CD4-positive, alpha-beta T cell treated with Interleukin-4 for 1 hour (primary cell): ENCODE data around the gene MACROD2.

Experiments used
- DNase-seq, 2 donors: peaks; one replicate each; pipeline ENCODE4 v3.0.0-alpha.2; 2020 to 2022

MACROD2 gene

DNA sequence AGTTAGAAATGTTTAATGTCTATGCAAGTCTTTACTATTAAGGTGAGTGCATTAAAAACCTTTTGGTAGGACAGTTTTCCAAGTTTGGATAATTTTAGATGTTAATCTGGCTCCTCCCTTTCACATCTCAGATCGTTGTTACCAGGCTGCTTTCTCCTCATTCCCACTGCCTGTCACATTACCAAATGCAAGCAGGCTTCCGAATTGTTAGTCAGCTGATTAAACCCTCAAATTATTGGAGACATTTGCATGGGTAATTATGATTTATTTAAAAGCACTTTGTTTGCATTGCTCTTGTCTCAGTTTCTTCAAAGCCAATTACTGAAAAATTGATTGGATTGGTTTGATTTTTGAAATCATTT is 1761.4 kb downstream of the MACROD2 start:
- no peak for DNase-seq

DNA sequence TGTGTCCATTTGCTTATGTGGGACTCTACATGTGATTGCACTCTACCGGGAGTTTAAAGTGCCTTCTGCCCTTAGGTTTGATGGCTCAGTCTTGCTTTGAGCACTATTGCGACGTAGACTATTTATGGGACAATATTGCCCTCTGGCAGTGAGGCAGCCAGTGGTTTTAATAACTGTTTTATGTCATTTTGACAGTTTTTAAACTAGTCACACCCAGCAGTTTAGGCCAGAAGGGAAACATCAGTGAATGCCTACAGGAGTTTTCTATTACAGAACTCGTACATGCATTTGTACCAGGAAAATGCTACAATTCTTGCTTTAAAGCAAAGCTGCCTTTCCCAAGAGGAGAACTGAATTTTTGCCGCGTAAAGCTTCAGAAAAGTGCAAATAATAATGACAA is 1764.3 kb downstream of the MACROD2 start:
- DNase-seq: no peak

DNA sequence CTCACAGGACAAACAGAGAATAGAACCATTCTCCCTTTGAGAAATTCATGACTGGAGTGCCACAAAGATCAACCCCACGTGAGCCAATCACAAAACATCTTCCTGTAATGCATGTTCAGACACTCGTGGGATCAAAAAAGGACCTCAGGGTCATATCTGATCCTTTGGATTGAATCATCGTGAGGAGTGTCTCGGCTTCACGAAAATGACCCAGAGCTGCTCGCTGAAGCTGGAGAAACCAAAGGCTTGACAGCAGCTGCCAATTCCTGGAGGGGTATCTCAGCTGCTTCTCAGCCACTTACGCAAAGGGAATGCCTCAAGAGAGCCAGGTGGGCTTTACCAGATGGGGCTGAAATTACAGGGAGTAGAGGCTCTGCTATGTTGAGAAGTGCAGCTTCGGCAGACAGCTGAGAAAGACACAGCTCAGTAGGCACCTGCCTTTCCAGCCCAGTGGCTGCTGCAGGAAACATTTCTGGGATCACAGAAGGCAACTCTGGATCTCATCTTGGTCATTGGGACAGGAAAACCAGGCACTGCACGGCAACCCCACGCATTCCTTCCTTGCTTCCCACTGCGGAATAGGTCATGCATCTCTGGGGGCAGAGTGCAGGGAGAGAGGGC is 1764.8 kb downstream of the MACROD2 start:
- DNase-seq: no peak

DNA sequence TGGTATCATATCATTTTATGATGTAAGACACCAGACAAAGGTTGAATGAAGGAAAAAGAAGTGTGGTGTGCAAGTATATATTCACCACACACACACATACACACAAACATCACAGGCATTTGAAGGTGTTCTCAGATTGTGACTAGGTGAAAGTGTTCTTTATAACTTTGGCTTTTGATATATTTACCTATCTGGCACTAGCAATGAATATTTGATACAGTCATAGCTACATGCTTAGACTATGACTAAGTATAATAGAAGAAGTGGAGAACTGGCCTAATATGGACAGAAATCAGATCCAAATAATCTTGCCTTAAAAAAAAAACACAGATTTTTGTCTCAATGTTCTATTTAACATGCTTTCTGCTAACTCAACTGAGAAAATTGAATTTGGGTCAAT is 1768.0 kb downstream of the MACROD2 start:
- no peak for DNase-seq

DNA sequence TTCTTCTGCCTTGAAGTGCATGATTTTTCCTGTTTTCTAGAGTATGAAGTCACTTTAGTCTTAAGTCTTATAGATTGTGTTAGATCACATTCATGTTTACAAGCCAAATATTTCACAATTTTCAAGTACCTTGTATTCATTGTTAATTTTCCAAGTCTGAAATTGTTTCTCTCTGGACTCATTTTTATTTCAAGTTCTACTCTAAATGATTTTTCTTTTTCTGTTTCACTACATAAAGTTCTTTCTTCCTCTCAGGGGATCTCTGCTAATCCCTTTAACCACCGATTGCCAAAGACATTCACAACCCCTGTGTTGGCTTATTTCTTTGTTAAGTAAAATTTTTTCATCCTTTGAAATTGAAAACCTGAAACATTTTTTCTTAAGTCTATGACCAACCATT is 1772.3 kb downstream of the MACROD2 start:
- no peak for DNase-seq

DNA sequence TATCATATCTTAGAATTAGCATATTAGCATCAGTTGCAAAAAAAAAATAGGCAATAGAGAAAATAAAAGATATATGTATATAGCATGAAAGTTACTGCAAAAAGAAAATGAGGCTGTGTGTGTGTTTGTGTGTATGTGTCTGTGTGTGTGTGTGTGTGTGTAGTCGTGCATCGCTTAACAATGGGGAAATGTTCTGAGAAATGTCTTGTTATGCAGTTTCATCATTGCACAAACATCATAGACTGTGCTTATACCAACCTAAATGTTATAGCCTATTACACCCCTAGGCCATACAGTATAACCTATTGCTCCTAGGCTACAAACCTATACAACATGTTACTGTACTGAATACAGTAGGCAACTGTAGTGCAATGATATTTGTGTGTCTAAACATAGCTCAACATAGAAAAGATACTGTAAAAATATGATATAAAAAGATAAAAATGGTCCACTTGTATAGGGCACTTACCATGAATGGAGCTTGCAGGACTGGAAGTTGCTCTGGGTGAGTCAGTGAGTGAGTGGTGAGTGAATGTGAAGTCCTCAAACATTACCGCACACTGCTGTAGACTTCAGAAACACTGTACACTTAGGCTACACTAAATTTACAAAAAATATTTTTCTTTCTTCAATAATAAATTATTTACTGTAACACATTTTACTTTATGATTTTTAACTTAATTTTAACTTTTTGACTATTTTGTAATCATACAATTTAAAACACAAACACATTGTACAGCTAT is 1772.9 kb downstream of the MACROD2 start:
- DNase-seq: no peak

DNA sequence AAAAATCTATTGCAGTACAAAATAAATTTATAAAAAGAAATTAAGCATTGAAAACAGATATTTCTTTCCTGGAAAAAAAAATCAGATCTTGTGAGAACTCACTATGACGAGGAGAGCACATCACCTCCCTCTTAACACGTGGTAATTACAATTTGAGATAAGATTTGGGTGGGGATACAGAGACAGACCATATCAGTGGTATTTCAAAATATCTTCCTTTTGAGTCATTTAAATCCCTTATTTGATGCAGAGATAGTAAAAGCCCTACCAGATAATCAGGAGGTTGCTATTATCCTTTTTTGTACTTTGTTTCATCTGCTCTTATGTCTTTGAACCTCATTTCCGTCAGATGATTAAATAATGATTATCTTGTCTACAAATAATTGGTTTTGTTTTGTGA is 1777.5 kb downstream of the MACROD2 start:
- DNase-seq: no peak

DNA sequence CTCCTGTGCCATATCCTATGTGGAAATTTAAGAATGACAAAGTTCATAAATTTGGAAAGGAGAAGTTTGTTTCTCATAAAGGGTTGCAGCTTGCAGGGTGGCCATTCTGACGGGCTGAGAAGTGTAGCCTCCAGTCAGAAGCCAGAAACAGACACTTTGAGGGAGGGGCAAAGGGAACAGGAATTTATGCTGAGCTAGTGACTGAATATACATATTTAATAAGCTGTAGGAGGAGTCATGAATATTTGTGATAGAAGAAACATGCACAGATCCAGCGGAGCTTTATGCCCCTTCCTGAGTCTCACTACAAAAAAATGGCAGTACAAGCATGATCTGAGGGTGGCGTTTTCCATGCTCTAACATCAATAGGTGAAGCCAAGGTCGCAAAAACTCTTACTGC is 1779.6 kb downstream of the MACROD2 start:
- no peak for DNase-seq

DNA sequence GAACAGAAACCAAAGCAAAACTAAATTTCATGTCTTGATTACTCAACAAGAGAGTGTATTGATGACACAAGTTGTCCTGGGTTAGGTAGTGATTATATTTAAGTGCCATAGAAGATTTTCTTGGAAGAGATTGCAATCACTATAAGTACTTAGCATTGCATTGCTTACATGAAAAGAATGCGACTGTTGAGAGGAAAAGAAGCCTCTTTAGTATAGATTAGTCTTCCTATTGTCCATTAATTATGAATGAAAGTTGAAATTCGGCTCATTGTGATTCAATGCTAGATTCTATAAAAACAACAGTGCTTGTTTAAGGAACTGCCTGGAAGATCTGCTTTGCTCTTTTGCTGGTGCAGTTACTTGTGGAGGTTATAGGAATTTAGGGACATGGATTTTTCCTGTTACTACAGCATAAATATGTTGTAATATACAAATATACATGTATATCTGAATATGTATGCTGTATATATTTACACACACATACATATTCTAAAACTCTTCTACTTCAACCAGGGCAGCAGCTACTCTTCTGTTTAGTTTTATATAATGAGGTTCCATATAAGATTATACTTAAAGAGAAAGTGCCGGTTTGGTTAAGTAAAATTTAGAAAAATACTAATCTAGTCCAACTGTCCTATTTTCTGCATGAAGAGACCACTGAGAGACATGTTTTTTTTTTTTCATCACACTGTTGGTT is 1781.6 kb downstream of the MACROD2 start:
- no peak for DNase-seq

DNA sequence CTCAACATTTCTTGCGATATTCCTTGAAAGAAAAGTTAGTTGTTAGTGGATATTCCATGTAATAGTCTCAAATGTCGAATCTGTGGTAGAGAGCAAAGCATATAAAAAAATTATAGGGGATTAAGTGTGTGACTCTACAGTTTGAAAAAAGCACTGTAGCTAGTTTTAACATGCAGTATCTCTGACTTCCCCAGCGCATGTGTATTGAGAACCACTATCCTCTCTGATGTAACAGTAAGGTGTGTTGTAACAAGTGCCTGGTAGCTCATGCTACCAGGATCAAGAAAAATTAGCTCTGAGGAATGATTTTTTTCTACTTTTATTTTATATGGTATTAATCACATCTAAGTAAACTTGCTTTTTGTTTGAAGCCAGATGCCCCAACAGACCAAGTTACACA is 1788.7 kb downstream of the MACROD2 start:
- no peak for DNase-seq

DNA sequence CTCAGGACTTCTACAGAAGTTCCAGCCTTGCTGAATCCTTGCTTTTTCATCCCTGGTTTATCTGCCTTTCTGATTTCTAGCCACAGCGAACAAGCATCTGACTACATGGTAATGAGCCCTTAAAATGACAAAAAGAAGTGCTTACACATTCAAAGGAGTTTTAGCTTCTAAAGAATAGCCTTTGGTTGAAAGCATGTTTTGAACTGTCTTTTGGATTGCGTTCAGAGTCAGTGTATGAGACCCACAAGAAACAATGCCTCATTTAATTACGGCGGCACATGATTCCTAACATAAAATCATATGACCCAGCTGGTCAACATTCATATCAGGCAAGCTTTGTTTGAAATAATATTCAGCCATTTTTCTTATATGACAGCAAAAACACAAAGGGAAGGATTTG is 1793.8 kb downstream of the MACROD2 start:
- DNase-seq: no peak

DNA sequence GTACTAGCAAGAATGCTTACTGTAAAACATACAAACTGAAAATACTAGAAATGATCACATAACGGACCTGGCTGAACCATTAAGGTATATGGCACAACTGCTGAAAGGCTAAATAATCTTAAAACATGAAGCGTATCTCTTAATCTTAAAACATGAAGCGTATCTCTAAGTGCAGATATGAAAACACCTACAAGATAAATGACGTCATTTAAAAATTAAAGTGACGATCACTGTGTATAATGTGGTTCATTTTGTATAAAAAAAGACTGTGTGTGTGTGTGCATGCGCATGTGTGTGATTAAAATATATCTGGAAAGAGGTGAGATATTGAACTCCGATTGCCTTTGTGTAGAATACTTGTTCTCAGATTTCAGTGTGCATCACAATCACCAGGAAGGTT is 1797.5 kb downstream of the MACROD2 start:
- no peak for DNase-seq

DNA sequence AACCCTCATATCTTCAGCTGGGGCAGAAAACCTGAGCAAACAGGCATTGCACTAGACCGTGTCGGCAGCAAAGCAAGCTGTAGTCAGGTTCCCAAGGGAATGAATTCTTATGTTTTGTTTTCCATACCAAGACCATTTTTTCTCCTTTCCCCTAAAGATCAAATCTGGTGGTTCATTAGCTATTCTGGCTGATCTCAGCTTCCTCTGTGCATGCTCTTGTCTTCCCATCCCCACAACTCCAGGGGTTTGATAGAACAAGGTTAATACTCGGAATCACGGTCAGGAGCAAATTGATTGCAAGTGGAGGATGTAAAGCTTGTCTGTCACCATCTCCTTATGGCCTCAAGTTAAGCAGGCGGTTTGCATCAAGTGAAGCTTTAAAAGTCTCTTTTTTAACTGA is 1799.1 kb downstream of the MACROD2 start:
- no peak for DNase-seq

DNA sequence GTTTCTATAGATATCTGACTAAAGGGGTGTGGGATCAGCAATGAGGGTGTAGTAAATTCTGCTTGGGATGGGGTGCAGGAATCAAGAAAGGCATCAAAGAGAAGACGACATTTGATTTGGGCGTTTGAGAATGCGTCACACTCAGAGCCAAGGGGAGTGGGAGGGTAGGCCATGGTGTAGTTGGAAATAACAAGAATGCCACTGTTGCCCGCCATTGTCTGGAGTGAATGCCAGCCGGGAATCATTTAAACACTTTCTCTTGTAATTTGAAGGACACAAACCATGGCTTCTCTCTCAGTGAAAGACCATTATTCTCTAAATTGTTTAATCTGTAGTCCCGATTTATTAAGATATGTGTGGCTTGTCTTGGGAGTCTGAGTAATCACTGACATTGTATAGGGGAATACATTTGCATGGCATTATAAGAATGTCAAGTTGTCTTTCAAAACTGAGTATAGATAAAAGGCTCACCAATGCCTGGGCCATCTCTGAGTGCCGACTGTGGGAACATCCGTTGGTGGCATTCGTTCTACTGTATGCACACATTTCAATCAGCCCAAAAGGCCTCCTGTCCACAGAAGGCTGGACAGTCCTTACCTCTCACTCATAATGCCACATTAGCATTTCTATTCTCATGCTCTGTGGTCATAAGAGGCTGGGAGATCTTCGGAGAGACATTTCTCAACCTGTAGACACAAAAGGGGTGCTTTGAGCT is 1800.1 kb downstream of the MACROD2 start:
- DNase-seq: no peak

DNA sequence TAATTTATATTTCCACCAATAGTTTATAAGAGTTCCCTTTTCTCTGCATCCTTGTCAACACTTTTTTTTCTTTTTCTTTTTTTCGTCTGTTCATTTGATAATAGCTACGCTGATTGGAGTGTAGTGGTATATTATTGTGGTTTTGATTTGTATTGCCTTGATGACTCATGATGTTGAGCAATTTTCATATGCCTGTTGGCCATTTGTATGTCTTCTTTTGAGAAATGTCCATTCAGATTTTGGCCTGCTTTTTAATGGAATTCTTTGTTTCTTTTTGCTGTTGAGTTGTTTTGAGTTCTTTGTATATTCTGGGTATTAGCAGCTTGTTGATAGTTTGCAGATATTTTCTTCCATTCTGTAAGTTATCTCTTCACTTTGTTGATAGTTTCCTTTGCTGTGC is 1804.6 kb downstream of the MACROD2 start:
- no peak for DNase-seq

DNA sequence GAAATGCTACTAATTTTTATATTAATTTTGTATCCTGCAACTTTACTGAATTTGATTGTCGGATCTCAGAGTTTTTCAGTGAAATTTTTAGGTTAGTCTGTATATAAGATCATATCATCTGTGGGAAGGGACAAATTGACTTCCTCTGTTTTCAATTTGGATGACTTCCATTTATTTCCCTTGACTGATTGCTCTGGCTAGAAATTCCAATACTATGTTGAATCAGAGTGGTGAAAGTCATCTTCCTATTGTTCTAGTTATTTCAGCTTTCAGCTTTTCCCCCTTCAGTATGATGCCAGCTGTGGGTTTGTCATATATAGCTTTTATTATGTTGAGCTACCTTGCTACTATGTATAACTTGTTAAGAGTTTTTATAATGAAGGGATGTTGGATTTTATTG is 1806.7 kb downstream of the MACROD2 start:
- DNase-seq: no peak

DNA sequence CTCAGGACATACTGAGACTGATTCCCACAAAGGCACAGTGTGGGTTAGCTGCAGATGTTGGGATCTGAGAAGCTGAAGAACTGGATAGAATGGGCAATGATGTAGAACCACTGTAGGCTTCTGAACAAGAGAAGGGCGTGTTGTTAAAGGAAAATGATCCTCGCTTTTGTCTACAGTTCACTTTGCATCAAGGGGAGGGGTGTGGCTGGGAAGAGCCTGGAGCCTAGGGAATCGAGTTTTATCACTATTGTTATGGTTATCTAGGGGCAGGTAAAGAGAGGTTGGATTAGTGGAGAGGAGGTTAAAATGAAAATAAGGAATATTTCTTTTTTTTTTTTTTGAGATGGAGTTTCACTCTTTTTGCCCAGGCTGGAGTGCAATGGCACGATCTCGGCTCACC is 1809.8 kb downstream of the MACROD2 start:
- DNase-seq: no peak

DNA sequence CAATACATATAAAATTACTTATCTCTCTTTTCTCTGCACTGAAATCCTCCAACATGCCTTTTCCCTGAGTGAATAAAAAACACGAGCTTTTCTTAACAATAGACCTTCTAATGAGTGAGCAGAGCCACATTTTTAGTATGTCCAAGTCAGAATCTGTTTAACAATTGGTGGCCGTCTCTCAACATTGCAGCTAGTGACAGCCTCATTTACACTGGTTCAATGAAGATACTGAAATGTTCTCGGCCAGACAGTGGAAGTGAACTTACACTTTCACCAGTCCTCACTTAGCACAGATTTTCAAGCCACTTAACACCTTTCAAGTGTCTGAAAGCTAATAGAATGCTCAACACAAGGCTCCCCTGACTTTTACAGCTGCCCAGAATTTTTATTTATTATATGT is 1810.8 kb downstream of the MACROD2 start:
- no peak for DNase-seq

DNA sequence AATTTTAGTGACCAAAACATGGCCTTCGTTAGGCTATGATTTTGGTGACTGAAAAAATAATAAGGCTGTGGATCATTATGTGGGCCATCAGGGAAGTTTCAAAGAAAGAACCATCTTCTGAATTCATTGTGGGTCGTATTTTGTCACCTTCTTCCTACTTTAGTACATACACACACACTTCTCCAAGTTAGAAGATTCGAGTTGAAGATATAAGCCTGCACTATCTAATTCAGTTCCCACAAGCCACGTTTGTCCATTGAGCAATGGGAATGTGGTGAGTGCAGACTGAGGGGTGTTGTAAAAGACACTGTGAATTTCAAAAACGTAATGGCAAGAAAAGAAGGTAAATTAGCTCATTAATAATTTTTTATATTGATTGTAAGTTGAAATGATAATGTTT is 1812.0 kb downstream of the MACROD2 start:
- DNase-seq: no peak

DNA sequence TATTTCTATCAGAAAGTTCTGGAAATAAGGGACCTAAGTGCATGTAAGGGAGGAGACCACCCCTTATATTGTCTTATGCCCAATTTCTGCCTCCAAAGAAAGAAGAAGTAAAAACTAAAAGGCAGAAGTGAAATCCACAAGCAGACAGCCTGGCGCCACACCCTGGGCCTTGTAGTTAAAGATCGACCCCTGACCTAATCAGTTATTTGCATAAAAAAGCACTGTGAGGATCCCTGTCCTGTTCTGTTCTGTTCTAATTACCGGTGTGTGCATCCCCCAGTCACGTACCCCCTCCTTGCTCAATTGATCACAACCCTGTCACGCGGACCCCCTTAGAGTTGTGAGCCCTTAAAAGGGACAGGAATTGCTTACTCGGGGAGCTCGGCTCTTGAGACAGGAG is 1812.5 kb downstream of the MACROD2 start:
- peak in 1 of 2 donors; percentile 61 for DNase-seq

DNA sequence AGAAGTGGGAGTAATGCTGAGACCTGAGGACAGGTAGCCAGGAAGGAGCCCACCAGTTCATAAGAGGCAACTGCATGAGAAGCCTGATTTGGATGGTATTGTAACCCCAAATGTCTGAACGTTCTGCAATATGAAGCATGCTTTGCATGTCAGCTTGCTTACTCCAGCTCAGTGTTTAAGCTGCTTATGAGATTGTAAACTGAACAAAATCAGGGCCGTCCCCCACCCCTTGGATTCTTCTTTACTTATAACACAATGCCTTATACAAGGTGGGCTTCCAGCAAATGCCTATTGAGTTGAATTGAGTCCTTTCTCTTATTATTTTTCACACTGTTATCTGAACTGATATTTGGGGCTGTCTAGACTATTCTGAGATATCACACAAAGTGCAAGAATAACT is 1816.6 kb downstream of the MACROD2 start:
- DNase-seq: no peak

DNA sequence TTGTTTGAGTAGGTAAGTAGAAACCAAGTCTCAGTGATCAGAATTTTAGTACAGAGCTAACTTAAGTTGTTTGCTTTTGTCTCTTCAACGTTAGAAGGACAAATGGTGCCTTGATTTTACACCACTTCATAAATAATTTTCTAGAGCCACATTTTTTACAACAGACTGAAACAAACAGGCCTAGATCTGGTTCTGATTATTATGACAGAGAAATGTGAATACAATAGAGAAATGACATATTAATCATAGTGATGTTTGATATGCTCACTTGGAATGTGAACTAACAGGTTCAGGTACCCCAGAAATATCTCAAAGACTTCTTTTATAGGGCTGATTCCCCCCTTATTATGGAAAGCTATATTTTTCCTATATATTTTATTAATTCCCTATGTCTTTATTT is 1817.4 kb downstream of the MACROD2 start:
- no peak for DNase-seq

DNA sequence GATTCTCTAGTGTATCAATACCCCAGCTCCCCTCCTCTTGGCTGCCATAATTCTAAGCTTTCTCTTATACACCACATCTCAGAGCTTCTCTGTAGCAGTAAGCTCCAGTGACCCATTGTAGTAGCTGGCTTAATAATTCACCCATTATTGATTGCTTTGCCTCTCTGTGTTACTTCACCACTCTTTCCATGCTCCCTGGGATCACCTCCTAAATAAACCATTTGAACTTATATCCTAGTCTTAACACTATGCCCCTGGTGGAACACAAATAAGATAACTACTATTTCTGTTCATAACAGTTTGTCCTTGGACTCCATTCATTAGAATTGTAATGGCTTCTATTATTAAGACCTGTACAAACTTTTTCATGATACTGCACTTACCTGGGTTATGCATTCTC is 1819.0 kb downstream of the MACROD2 start:
- DNase-seq: no peak

DNA sequence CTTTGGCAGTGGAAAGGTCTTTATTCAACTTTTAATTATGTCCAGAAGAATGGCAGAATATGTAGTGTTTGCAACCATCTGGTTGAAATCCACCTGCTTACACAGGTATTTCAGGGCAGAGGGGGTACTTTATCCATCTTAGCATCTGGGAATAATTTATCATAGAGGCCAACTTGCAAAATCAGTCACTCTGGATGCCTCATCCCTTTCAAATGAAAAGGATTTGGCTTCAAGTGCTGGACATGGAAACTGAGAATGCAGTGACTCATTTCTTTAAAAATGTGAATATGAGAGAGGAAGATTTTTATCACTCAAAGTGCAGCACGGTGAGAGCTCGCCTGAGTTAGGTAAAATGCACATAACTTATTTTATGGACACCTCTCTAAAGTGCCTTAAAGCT is 1819.6 kb downstream of the MACROD2 start:
- no peak for DNase-seq
